GM12891 (cell line): ENCODE measurements around the gene DNAH17.

Experiments used
- POLR2A ChIP-seq: IDR thresholded peaks from 2 replicates; pipeline ENCODE4 v1.6.1; 2011; ENCODE audit warnings: low read depth, low read length, control low read depth
- POLR2AphosphoS5 ChIP-seq: IDR thresholded peaks from 2 replicates; pipeline ENCODE4 v1.6.1; 2011; ENCODE audit warnings: low read depth, low read length, control low read depth

DNA sequence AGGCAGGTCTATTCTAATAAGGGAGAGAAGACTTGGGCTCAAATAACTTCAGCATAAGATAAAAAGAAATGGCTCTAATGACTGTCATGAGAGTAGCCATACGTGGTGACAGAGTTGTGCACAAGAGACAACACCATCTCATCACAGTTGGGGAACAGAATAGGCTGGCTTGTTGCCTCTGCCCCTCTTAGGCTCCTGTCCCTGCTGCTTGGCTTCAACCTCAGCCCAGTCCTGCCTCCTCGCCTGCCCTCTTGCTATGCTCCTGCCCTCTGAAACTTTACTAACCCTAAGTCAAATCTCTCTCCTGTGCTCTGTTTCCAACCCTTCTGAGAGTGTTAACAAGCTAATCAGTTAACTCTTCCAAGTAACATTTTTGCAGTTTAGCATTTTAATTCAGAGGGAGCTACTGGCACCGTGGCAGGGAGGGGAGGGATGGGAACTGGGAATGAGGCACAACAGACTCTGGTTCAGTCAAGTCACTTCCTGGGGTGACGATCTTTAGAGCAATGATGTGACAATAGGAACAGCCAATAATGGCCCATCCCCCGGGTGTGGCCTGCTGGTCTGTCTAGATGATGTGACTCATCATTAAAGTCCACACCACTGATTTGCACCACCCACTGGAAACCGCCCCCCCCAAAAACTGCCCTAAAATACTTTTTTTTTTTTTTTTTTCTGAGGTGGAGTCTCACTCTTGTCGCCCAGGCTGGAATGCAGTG lies 35.5 kb downstream of the DNAH17 start:
- TF ChIP-seq POLR2A (no peak), POLR2AphosphoS5 (no peak)
